GM19240 (cell line): ENCODE data around the gene GRM3.
"Not testable (repeated sequence)": the region's sequence is repeated elsewhere in the genome, so short reads cannot be mapped to it uniquely, and the experiment has no call there.

Source experiments
- DNase-seq: peaks from one replicate; pipeline ENCODE4 v3.0.0; 2011; ENCODE audit warnings: low spot score; ENCODE audit not compliant: insufficient read length

GRM3 gene

DNA sequence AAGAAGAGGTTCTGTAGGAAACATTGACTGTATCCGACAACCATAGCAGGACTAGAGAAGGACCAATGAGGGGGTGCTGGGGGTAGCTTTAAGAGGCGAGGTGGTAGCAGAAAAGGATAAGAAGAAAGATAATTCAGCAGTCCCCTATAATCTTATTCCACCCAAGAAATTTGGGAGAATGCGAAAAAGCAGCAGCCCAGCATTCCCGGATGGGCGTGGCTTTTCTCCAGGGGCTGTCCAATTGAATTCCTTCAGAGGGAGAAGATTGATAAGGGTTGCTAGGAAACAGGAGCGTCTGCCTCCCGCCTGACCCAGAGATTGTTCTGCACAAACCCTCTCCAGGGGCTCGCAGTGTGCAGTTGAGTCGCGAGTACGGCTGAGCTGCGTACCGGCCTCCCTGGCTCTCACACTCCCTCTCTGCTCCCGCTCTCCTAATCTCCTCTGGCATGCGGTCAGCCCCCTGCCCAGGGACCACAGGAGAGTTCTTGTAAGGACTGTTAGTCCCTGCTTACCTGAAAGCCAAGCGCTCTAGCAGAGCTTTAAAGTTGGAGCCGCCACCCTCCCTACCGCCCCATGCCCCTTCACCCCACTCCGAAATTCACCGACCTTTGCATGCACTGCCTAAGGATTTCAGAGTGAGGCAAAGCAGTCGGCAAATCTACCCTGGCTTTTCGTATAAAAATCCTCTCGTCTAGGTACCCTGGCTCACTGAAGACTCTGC, at the start of gene GRM3:
Gene GRM3 (plus strand): TSS at position 349 of the 721 bp plus-strand sequence. CDS start 121,237 bp downstream, outside the sequence.
- DNase-seq: no peak

DNA sequence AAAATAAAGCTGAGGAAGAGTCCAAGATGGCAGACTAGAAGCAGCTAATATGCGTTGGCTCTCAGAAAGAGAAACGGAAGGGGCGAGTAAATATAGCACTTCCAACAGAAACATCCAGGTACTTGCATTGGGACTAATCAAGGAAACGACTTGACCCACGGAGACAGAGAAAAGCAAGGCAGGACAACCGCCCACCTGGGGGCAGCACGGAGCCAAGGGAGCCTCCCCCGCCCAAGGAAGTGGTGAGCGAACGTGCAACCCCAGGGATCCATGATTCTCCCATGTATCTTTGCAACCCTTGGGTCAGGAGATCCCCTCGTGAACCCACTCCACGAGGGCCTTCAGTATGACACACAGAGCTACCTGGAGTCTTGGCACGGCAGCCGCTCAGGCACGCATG, 45.4 kb upstream of the GRM3 start:
- DNase-seq: no peak

DNA sequence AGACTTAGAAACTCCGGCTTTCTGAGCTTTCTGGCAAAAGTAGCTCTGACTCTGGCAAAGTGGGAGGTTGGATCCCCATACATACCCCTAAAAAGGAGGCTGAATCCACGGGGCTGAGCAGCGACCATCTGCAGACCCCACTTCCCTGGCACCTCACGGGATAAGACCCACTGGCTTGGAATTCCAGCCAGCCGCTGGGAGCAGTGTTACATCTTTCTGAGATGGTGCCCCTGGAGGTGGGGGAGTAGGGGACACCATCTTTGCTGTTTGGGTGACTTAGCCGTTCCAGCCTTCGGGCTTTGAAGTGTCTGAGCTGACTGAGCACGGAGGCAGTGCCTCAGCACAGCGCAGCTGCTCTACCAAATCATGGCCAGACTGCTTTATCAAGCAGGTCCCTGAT, 45.0 kb upstream of the GRM3 start:
- DNase-seq: no peak

DNA sequence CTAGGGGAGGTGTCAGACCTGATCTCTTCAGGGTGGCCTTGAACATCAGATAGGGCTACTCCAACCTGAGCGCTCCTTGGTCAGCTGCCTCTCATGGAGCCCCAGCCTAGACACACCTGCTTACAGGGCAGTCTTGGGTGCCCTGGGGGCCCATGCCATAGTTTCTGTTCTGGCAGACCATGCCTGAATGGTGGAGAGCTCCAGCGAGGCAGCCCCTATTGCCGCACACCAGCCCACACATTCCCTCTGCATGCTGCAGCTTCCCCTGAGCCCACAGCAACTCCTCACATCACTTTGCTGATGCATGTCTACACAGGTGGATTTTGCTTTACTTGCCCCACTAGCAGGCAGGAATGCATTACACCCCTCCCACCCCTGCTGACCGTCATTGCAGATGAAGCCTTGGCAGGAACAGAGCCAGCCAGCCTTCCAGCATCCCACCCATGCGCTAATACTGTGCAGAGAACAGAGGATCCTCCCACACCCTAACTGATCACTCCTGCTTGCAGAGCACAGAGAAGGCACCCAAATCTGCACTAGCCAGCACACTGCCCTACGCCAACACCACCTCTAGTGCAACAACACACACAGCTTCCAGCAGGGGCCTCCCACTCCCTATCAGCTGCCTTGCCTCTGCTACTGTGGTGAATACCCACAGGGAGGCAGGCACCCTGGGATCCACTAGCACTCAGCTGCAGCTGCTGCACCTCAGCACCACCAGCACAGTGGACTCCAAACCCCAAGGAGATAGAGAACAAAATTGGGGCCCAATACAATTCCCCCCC, 43.0 kb upstream of the GRM3 start:
- no peak for DNase-seq

DNA sequence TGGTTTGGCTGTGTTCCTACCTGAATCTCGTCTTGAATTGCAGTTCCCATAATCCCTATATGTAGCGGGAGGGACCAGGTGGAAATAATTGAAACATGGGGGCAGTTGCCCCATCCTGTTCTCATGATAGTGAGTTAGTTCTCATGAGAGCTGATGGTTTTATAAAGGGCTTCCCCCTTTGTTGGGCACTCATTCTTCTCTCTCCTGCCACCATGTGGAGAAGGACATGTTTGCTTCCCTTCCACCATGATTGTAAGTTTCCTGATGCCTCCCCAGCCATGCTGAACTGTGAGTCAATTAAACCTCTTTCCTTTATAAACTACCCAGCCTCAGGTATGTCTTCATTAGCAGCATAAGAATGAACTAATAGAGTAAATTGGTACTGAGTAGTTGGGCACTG, 28.0 kb upstream of the GRM3 start:
- DNase-seq: not testable (repeated sequence)

DNA sequence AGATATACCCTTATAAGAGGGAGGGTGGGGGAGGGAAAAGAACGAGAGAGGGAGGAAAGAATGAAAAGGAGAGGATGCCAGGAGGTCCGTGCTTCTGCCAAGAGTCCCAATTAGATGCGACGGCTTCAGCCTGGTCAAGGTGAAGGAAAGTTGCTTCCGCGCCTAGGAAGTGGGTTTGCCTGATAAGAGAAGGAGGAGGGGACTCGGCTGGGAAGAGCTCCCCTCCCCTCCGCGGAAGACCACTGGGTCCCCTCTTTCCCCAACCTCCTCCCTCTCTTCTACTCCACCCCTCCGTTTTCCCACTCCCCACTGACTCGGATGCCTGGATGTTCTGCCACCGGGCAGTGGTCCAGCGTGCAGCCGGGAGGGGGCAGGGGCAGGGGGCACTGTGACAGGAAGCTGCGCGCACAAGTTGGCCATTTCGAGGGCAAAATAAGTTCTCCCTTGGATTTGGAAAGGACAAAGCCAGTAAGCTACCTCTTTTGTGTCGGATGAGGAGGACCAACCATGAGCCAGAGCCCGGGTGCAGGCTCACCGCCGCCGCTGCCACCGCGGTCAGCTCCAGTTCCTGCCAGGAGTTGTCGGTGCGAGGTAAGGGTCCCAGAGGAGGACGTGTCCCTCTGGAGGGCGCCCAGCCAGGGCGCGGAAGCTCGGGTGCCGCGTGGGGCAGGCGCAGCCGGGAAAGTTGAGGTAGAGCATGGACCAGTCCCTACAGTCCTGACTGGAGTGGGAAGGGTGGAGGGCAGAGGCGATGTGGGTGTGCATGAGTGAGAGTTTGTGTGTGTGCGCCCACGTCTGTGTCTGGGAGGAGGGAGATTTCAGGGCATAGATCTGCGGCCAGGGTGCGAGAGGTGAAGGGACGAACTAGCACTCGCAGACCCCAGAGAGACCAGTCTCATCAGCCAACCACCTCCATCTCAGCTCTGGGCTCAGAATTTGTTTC, 844 bp downstream of the GRM3 start:
- no peak for DNase-seq

DNA sequence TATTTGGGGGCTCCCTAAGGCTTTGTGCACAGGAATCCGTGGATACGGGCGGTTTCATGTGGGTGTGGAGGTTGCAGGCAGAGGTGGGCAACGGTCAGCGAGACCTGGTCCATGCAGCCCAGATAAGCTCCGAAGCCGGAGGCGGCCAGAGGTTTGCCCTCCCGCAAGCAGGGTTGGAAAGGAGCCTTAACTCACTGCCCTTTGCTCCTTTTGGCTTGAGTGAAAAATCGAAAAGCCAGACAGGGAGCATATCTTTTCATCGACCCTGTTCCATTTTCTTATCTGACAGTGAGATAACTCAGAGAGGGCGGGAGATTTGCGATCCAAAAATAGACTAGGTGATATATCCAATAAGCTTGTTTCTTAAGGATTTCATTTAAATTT, 1.5 kb downstream of the GRM3 start:
- no peak for DNase-seq

DNA sequence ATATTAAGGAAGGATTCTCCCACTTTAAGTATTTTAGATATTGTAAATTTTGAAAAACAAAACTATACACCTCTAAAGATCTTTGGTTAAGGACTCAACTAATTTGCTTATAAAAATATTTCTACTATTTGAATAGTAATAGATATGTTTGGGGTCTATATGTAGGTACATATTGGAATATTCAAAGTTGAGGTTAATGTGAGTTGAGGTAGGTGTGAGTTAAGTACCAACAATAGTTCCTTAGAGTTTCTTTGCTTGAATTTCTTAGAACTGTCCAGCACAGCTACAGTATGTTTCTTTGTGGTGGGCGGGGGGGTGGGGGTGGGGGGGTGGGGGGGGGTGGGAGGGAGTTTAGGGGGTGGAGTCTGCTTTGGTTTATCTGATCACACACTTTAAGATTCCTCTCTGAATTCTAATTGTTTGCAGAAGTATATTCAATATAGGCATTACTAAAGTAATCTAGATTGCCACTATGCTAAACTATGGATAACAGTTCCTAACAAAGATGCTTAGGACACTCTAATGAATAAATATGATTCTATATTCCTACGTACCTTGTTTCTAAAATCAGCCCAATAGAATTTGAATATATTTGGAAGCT, 2.1 kb downstream of the GRM3 start:
- no peak for DNase-seq

DNA sequence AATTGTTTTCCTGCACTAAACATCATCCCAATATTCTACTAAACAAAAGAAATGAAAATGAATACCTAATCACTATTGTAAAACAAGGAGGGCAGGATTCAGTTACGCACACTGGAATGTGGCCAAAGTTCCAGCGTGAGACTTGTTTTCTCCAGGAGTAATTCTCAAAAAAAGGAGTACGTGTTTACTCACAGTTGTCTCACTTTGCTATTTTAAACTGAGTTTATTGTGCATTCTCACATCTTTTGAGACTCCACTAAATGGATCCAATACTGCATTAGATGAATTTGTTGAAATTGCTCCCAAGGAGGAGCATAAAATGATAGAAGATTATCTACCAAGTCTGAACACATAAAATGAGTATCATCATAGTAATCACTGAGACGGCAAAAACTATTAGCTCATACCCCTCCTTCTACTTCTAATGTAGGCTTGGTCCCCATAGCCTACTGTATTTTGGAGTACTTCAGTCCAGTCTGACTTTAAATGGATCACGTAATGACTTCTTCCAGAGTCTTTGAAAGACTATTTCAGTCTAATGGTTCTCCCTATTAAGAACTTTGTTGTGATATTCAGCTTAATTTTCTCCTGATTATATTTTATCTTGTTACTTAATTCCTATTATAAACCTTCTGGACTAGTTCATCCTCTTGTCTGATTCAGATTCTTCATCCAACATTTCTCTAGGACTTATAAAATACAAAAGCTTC, 3.8 kb downstream of the GRM3 start:
- DNase-seq: no peak

DNA sequence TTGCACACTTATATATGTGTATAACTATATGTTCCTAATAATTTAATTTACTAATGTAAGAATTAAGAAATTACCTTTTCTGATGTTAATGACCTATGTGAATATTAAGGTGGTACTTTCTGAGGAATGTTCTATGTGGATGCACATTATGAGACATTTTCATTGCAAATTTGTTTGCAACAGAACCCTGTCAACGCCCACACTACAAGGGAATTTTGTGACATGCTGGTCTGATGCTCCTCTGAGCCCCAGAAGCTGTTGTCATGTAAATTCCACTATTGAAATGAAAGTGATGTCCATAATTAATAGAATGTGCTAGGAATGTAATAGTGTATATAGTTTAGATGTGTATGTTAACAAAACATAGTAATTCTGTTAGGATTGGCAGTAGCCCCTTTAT, 4.5 kb downstream of the GRM3 start:
- DNase-seq: no peak

DNA sequence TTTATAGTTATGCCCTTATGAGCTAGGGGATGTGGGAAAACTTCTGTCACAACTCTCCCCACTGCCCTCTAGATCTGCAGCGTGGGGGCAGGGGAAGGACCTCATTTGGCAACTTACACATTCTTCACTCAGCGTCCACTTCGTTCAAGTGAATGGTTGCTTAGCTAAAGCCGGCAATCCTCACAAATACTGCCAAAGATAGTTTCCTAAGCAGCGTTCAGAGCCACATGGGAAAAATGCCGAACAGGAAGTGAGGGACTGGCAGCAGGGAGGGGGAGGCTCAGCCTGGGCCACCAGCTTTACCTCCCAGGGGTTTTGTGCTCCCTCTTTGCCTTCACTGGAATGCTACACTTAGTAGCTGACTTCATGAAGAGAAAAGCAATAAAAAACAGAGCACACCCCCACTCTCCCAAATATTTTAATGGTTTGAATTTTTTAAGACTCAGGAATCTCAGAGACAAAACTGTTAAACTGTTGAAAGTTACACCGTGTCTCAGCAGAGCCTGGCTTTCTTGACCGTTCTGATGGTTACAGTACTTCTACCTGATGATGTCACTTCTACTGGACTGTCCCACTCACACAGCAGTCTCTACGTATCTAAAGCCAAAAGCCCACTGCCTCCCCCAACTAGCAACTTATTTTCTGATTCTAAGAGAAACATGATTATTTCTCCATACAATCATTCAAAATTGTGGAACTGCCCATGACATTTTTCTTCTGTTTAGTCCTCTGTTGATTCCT, 10.4 kb downstream of the GRM3 start:
- DNase-seq: no peak

DNA sequence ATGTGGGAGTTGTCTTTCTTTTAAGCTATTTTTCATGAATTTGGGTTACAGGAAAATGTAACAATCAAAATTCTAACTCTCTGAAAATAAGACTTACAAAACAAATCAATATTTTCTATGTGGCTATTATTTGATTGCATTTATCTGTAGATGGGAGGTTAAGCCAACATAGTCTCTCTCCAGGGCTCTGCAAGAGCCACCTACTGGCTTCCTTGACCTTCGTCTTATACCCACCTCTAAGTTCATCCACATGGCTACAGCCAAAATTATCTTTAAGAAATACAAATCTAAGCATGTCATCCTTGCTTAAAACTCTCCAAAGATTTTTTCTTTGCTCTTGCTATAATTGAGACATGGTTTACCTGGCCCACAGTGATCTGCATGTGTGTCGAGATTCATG, 14.2 kb downstream of the GRM3 start:
- DNase-seq: no peak

DNA sequence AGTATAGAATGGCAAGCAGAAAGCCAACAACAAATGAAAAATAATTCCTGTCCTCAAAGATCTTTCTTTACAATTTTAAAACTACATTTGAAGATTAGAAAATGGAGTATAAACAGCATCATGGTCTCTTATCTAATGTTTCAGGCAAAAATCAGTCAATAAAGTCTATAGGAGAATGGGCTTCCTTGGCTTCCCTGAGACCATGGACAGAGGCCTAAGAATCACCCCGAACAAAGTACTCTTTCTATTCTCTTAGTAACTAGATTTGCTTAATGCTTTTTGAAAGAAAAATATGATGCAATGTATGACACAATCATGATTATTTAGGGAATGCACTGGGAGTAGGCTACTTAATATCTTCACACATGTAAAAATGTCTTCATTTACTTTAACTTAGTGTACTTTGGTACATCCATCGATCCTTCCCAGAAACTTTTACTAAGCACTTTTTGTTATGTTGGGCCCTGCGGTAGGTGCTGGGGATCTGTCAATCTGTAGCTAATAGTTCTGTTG, 17.3 kb downstream of the GRM3 start:
- DNase-seq: no peak

DNA sequence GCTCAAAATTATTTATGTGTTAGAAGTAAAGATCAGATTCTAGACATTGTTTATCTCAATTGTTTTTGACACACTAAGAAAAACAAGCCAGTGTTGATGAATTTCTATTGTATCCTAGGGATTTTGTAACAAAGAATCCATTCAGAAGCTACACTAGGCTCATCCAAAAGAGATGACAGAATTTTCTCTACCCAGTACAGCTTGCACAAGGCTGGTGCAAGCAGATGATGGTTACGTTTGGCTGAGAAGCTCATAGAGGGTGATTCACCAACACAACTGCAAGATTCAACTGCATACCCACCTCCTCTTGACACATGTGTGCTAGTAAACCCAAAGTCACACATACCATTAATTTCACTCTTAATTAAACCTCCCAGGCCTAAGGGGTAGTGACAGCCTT, 20.8 kb downstream of the GRM3 start:
- no peak for DNase-seq

DNA sequence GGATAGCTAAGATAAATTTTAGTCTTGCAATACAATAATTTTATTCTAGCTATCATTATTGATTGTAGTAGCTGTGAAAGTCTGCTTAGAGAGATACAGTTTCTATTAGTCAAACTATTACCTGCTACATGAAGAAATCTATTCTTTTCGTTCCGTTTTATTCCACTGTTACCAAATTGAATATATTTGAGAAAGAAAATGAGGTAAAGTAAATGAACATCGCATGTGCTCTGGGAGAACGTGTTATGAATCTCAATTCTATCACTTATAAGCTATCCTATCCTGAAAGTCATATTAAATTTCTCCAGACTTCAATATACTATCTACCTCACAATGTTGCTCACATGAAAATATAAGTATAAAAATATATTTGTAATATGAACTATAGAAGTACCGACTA, 21.3 kb downstream of the GRM3 start:
- DNase-seq: no peak

DNA sequence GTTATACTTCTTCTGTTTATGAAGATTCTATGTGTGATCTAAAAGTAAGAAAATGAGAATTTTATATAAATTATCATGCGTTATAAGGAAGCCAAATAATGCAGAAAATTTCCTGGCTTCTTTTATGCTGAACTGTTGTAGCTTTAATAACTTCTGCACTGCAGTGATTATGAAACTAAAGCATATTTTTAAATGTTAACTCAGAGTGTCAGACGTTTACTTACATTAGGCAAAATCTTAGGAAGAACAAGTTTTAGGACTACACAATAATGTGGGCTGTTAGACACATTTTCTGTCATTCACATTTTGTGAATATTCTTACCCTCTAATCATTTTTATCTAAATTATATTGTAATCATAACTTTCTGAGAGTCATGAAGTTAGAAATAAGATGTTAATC, 22.0 kb downstream of the GRM3 start:
- DNase-seq: no peak

DNA sequence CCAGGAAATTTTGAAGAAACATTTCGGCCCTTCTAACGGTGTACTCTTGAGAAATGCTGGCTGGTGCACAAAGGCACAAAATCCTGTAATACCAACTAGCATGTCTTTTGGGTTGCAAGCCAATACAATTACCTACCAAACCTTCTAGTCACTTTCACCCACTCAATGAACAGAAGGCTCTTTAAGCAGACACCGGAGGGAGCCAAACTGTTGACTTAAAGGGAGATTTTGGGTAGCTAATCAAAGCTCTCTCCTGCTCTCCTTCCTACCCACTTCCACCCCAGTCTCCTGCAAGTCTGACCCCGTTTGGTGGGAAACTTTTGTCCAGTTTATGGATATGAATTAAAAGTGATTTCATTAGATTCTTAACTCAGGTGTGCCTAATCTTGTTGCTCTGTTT, 24.0 kb downstream of the GRM3 start:
- no peak for DNase-seq

DNA sequence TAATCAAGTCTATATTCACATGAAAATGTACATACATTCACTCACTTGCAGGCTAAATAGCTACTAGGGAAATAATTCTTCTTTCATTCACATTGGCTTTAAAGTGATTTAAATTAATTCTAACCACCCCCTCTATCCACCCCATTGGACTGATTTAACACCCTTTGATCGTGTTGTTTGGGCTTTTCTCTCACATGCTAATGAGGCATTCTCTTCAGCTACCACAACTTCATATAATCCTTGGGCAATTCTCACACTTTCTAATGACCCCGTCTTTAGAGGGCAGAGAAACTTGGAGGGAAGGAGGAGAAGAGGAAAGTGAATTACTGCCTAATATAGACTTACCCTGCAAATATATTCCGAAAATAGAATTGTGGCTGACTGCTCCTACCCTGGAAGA, 24.6 kb downstream of the GRM3 start:
- no peak for DNase-seq

DNA sequence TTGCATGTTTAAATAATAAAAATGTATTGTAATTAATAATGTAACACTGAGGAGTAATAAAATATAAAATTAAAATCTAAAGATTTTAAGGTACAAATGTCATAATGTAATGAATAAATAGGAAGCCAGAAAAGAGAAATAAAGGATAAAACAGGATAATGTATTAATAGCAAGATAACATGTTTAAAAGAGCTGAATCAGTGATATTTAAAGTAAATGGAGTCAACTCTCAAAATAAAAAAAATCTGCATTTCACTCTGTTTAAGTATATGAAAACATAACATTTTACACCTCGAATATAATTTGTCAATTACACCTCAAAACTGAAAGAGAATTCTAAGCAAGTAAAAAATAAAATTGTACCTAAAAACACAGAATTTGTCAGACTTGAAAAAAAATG, 44.1 kb downstream of the GRM3 start:
- no peak for DNase-seq

DNA sequence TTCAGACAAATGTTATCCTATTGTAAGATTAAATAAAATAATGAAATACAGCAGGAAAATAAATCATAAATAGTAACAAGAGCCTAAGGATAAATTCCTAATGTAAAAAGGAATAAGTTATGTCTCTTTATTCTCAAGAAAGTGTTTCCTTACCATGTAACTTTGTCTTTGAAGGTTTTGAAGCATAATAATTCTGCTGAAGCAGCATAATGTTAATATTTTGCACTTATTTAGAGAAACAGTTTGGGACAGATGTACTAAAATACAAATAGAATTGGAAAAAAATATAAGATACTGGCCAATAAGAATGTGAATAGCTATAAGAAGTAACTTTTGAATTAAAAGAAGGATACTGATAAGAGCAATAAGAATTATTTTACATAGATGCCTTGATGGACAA, 45.7 kb downstream of the GRM3 start:
- no peak for DNase-seq
